ENCODE data around the gene URI1. TPM values are rescaled to one million over a fixed set of nuclear protein-coding genes. Genes with fewer than 3 reads are reported as not detected.

The URI1 gene
- total RNA-seq, 1 donor: 60.9 TPM

DNA sequence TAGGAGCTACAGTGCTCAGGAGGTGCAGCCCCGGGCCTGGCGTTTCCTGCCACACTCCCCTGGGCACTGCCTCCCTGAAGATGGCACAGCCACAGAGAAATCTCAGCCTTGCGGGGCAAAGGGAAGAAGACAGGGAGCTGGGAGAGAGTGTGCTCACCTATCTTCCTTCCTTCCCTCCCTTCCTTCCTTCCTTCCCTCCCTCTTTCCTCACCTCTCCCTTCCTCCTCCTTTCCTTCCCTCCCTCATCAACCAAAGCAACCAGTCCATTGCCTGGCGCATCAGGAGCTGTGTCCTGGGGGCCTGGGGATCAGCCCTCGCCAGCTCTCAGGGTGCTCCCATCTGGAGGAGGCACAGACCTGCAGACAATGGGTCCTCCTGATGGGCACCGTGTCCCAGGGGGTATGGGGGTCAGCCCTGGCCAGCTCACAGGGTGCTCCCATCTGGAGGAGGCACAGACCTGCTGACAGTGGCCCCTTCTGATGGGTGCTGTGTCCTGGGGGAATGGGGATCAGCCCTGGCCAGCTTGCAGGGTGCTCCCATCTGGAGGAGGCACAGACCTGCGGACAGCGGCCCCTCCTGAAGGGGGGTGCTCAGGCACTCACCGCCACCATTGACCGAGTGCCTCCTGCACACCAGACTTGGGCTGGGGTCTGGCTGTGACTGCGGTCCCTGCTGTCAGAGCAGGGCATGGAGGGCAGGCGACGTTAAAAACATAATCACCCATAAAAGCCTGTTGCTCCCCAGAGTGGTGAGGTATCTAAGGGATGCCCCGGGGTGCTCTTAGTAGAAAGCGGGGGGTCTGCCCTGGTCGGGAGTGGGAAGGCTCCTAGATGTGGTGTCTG, 120.2 kb downstream of the URI1 start:
- TF ChIP-seq, protein P1, sequence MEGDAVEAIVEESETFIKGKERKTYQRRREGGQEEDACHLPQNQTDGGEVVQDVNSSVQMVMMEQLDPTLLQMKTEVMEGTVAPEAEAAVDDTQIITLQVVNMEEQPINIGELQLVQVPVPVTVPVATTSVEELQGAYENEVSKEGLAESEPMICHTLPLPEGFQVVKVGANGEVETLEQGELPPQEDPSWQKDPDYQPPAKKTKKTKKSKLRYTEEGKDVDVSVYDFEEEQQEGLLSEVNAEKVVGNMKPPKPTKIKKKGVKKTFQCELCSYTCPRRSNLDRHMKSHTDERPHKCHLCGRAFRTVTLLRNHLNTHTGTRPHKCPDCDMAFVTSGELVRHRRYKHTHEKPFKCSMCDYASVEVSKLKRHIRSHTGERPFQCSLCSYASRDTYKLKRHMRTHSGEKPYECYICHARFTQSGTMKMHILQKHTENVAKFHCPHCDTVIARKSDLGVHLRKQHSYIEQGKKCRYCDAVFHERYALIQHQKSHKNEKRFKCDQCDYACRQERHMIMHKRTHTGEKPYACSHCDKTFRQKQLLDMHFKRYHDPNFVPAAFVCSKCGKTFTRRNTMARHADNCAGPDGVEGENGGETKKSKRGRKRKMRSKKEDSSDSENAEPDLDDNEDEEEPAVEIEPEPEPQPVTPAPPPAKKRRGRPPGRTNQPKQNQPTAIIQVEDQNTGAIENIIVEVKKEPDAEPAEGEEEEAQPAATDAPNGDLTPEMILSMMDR (IDR thresholded peaks at IDR 0.05; ENCODE audit: insufficient read depth, low read depth, low read length): no peak
- no peak for DNase-seq (ENCODE audit: low read depth)
- H3K4me3 ChIP-seq (ENCODE audit: low read depth, low read length): no peak overlapping the region

DNA sequence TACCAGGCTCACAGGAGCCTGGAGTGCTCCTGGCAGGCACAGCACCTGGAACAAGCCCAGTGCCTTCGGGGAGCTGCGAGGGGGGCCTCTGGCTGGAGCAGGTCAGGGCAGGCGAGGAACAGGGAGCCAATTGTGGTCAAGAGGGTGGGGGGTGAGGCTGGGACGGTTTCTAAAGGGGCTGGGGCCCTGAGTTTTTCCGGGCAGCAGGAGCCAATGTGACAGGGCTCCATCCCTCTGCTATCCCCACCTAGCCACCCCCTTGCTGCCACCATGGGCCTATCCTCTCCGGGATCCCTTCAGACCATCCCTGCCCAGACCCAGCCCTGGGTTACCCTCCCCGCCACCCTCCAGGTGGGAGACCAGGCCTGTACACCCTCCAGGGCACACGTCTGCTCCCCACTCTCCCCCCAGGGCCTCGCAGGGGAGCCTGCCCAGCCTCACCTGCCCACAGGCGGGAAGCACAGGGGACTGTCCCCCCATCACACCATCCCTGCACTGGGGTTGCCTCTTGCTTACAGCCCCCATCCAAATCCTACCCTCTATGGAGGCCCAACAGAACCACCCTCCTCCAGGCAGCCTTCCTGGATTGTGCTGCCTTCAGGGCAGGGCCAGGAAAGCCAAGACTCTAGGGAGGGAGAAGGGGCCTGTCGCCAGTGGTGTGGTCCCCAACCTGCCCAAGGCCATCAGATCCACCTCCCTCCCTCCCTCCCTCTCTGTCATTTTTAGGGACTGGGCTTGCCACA, 121.0 kb downstream of the URI1 start:
- TF ChIP-seq, protein P1 (IDR thresholded peaks at IDR 0.05; ENCODE audit: insufficient read depth, low read depth, low read length): no peak
- DNase-seq (ENCODE audit: low read depth): no peak
- no peak overlapping the region for H3K4me3 ChIP-seq (ENCODE audit: low read depth, low read length)

DNA sequence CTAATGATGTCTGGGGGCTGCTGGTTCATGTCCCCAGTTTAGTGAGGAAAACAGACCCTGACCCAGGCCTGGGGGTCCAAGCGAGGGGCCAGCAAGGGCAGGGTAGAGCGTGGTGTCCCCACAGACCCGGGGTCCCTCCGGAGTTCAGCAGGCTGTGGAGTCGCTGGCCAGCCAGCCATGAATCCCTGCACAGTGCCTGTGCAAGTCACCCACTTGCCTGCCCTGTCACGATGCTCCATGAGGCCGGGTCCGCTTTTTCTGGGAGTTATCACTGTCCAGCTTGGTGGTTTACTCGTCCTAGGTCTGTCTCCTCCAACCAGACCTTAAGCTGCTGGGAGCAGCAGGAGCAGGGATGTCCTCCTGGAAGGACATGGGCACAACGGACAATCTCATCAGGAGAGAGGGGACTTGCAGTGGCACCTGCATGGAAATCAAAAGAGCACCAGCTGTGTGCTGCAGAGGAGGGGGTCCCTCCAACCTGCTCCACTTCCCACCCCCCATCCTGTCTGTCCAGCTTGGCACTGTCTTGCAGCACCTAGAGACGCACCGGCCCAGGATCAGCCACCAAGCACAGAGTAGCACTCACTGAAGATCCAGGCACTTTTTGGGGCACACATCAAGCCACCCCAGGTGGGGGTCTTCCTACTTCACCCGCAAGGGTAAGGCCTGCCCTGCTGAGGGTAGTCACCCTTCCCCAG, 121.8 kb downstream of the URI1 start:
- TF ChIP-seq, protein P1 (IDR thresholded peaks at IDR 0.05; ENCODE audit: insufficient read depth, low read depth, low read length): no peak
- DNase-seq (ENCODE audit: low read depth): no peak

DNA sequence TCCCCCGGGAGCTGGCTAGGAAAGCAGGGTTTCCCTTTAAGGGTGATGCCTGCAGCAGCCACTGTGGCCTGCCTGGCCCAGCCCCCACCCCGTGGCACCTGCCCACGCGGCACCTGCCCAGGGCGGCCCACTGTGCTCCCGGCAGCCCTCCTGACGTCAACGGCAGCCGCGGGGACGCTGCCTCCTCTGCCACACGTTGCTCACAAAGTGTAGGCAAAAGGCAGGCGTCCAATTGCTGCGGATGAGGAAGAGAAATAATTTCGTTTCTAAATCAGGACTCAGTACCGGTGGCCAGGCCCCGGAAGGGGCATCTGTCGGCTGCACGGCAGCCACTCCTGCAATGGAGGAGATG, 122.3 kb downstream of the URI1 start:
- no peak for DNase-seq (ENCODE audit: low read depth)
- H3K4me3 ChIP-seq (ENCODE audit: low read depth, low read length): no peak overlapping the region
- TF ChIP-seq, protein P1 (IDR thresholded peaks at IDR 0.05; ENCODE audit: insufficient read depth, low read depth, low read length): no peak

More for the DNA sequence above, 121.8 kb downstream of the URI1 start:
- no peak overlapping the region for H3K4me3 ChIP-seq (ENCODE audit: low read depth, low read length)

DNA sequence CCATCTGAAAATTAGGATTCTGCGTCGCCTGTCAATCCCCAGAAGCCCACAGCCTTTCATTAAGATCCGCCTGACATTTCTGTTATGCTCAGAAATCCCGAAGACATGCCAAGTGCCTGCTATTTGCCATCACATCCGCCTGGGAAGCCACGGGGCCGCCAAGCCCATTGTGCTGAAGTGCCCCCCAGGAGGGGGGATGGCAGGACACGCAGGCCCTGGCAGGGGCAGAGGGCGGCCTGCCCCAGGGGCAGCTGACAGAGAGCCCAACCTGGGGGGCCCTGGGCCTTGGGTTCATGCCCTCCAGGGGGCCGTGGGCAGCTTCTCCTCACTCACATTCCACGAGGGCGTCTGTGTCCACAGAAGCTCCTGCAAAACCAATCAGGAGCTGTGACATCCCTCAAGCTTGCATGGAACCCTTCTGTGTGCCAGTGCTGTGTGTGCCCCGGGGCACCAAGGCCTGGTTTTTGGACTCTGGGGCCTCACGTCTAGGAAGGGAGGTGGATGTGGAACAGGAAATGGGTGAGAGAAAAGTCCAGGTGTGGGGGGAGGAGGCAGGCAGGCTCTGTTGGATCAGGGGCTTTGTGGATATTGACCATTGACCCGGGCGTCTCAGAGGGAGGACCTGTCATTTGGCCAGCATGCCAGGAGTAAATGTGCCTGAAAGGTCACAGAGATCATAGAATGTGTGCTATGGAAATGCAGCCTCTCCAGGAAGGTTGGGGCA, 122.9 kb downstream of the URI1 start:
- no peak overlapping the region for H3K4me3 ChIP-seq (ENCODE audit: low read depth, low read length)
- TF ChIP-seq, protein P1 (IDR thresholded peaks at IDR 0.05; ENCODE audit: insufficient read depth, low read depth, low read length): no peak
- DNase-seq (ENCODE audit: low read depth): no peak
